T-helper 22 cell (primary cell): ENCODE data around the gene OPN1SW.

Experiments
- DNase-seq: peaks from one replicate; pipeline ENCODE4 v3.0.0-alpha.2; 2020; ENCODE audit warnings: low read depth

Gene OPN1SW

GRCh38 chr7:128732521-128733277, 42.9 kb downstream of the OPN1SW start:
- no peak for DNase-seq

- no peak for DNase-seq
Observed at GRCh38 chr7:128731184-128731583, 44.4 kb downstream of the OPN1SW start.

GRCh38 chr7:128729494-128729893, 46.1 kb downstream of the OPN1SW start:
- no peak for DNase-seq

- no peak for DNase-seq
Observed at GRCh38 chr7:128728598-128728997, 47.0 kb downstream of the OPN1SW start.

GRCh38 chr7:128727239-128727638, 48.4 kb downstream of the OPN1SW start:
- DNase-seq, result no peak

GRCh38 chr7:128726737-128727072, 48.9 kb downstream of the OPN1SW start:
- no peak for DNase-seq

GRCh38 chr7:128726059-128726736, 49.4 kb downstream of the OPN1SW start:
- DNase-seq, result no peak

GRCh38 chr7:128725531-128725930, 50.1 kb downstream of the OPN1SW start:
- no peak for DNase-seq

GRCh38 chr7:128724743-128725142, 50.9 kb downstream of the OPN1SW start:
- no peak for DNase-seq
